ENCODE measurements around the gene IPO9. TPM values are rescaled to one million over a fixed set of nuclear protein-coding genes. Genes with fewer than 3 reads are reported as not detected.

Gene IPO9
- total RNA-seq, 1 experiment from 2014 or later = 80.6 TPM

DNA sequence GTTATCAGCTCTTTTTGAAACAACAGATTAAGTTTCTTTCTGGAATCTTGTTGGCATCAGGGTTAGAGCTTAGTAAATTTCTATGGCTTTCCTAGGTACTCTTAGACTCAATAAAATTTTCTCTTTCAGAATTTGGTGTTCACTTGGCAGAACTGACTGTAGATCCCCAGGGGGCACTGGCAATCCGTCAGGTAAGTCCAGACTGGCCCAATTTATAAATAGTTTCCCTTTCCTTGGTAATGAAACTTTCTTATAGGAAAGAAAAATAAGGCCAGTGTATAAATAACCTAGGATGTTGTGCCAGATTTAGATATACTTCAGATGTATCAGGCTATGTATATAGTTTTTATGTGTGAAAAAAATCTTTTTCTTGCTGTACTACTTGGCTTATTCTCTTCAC lies 18.2 kb downstream of the IPO9 start:
- Histone ChIP-seq H3K9me2 (ENCODE audit: insufficient read depth) (no peaks in the 10 kb centered on the region), H3K9me3 (ENCODE audit: control insufficient read depth in 1 of 2, insufficient read depth in 1 of 2, low read depth in 1 of 2, low read length in 2 of 2) (no peaks in the 10 kb centered on the region), H3K4me1 (ENCODE audit: control insufficient read depth in 1 of 2, insufficient read depth in 2 of 2, low read length in 2 of 2) (peaks cover 0 to 12% of the 10 kb centered on the region in 2 experiments; a peak in 2 of 4 replicates), H3K27me3 (ENCODE audit: insufficient read depth, low read length) (no peaks in the 10 kb centered on the region), H3K4me2 (ENCODE audit: low read length) (no peak overlapping the region), H4K20me1 (ENCODE audit: insufficient read depth) (peaks cover 14% of the 10 kb centered on the region; the same call in 1 of the 2 replicates), H2AFZ (ENCODE audit: low read depth, low read length, poor library complexity, severe bottlenecking) (no peak overlapping the region), H3K79me2 (ENCODE audit: insufficient read depth, low read length) (peaks cover 80% of the 10 kb centered on the region), H3K4me3 (replicated peaks in 1 of 2; ENCODE audit: low read depth in 1 of 2, low read length in 2 of 2) (no peak overlapping the region), H3K36me3 (ENCODE audit: control insufficient read depth in 1 of 2, insufficient read depth in 2 of 2, low read length in 2 of 2) (peaks cover 17 to 38% of the 10 kb centered on the region in 2 experiments), H3K9ac (ENCODE audit: low read length) (no peak overlapping the region), H3K27ac (ENCODE audit: low read depth, low read length) (no peak overlapping the region)
- ChIA-PET POLR2A (no interaction called here), RAD21 (ENCODE audit: low non-redundant PET in 1 of 2, low total read pairs in 2 of 2, uncharacterized antibody in 2 of 2, unreplicated experiment in 2 of 2) (no interaction called here), CTCF (no interaction called here)
- DNase-seq (ENCODE audit: low read depth, low spot score) = no peak
- no TSS peak for BruUV-seq (replicated peaks)
- ATAC-seq = no peak
- intact Hi-C loops (cut with micrococcal nuclease) = no loop called here
- TF ChIP-seq, protein P1, sequence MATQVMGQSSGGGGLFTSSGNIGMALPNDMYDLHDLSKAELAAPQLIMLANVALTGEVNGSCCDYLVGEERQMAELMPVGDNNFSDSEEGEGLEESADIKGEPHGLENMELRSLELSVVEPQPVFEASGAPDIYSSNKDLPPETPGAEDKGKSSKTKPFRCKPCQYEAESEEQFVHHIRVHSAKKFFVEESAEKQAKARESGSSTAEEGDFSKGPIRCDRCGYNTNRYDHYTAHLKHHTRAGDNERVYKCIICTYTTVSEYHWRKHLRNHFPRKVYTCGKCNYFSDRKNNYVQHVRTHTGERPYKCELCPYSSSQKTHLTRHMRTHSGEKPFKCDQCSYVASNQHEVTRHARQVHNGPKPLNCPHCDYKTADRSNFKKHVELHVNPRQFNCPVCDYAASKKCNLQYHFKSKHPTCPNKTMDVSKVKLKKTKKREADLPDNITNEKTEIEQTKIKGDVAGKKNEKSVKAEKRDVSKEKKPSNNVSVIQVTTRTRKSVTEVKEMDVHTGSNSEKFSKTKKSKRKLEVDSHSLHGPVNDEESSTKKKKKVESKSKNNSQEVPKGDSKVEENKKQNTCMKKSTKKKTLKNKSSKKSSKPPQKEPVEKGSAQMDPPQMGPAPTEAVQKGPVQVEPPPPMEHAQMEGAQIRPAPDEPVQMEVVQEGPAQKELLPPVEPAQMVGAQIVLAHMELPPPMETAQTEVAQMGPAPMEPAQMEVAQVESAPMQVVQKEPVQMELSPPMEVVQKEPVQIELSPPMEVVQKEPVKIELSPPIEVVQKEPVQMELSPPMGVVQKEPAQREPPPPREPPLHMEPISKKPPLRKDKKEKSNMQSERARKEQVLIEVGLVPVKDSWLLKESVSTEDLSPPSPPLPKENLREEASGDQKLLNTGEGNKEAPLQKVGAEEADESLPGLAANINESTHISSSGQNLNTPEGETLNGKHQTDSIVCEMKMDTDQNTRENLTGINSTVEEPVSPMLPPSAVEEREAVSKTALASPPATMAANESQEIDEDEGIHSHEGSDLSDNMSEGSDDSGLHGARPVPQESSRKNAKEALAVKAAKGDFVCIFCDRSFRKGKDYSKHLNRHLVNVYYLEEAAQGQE (IDR thresholded peaks at IDR 0.05; ENCODE audit: low read depth) = no peak

DNA sequence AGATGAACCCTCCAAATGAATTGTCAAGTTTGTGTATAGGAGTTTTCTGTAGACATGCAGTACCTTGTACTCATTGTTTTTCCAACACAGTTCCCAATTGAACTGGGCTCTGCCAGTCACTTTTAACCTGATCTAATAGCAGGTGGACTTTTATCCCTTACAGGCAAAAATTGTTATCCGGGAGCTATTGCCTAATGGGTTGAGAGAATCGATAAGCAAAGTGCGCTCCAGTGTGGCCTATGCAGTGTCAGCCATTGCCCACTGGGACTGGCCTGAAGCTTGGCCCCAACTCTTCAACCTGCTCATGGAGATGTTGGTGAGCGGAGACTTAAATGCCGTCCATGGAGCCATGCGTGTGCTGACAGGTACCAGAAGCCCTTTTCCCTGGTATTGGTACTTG lies 19.3 kb downstream of the IPO9 start:
- no peak for DNase-seq (ENCODE audit: low read depth, low spot score)
- H3K4me3 ChIP-seq (replicated peaks in 1 of 2; ENCODE audit: low read depth in 1 of 2, low read length in 2 of 2) = no peak overlapping the region
- no peak overlapping the region for H3K4me2 ChIP-seq (ENCODE audit: low read length)
- ChIA-PET RAD21 (ENCODE audit: low non-redundant PET in 1 of 2, low total read pairs in 2 of 2, uncharacterized antibody in 2 of 2, unreplicated experiment in 2 of 2) (no interaction called here), POLR2A (no interaction called here), CTCF (no interaction called here)
- no peaks in the 10 kb centered on the region for H3K27me3 ChIP-seq (ENCODE audit: insufficient read depth, low read length)
- peaks cover 14% of the 10 kb centered on the region; the same call in 1 of the 2 replicates for H4K20me1 ChIP-seq (ENCODE audit: insufficient read depth)
- peaks cover 26 to 48% of the 10 kb centered on the region in 2 experiments for H3K36me3 ChIP-seq (ENCODE audit: control insufficient read depth in 1 of 2, insufficient read depth in 2 of 2, low read length in 2 of 2)
- no peaks in the 10 kb centered on the region for H3K9me2 ChIP-seq (ENCODE audit: insufficient read depth)
- no peak overlapping the region for H2AFZ ChIP-seq (ENCODE audit: low read depth, low read length, poor library complexity, severe bottlenecking)
- H3K27ac ChIP-seq (ENCODE audit: low read depth, low read length) = no peak overlapping the region
- H3K4me1 ChIP-seq (ENCODE audit: control insufficient read depth in 1 of 2, insufficient read depth in 2 of 2, low read length in 2 of 2) = peaks cover 0 to 12% of the 10 kb centered on the region in 2 experiments; a peak in 2 of 4 replicates
- no peak overlapping the region for H3K9ac ChIP-seq (ENCODE audit: low read length)
- ATAC-seq = no peak
- intact Hi-C loops (cut with micrococcal nuclease) = no loop called here
- no TSS peak for BruUV-seq (replicated peaks)
- no peaks in the 10 kb centered on the region for H3K9me3 ChIP-seq (ENCODE audit: control insufficient read depth in 1 of 2, insufficient read depth in 1 of 2, low read depth in 1 of 2, low read length in 2 of 2)
- H3K79me2 ChIP-seq (ENCODE audit: insufficient read depth, low read length) = peaks cover 70% of the 10 kb centered on the region
- TF ChIP-seq SRF (IDR thresholded peaks at IDR 0.05; ENCODE audit: low read depth) = no peak
- TF ChIP-seq YY1 (IDR thresholded peaks at IDR 0.05; ENCODE audit: extremely low read depth, insufficient replicate concordance, low read depth, low read length) = no peak
- no peak for TF ChIP-seq ELF1 (IDR thresholded peaks at IDR 0.05; ENCODE audit: borderline replicate concordance, low read depth)
- TF ChIP-seq SP1 (IDR thresholded peaks at IDR 0.05; ENCODE audit: low read depth) = no peak
- TF ChIP-seq, protein P2, sequence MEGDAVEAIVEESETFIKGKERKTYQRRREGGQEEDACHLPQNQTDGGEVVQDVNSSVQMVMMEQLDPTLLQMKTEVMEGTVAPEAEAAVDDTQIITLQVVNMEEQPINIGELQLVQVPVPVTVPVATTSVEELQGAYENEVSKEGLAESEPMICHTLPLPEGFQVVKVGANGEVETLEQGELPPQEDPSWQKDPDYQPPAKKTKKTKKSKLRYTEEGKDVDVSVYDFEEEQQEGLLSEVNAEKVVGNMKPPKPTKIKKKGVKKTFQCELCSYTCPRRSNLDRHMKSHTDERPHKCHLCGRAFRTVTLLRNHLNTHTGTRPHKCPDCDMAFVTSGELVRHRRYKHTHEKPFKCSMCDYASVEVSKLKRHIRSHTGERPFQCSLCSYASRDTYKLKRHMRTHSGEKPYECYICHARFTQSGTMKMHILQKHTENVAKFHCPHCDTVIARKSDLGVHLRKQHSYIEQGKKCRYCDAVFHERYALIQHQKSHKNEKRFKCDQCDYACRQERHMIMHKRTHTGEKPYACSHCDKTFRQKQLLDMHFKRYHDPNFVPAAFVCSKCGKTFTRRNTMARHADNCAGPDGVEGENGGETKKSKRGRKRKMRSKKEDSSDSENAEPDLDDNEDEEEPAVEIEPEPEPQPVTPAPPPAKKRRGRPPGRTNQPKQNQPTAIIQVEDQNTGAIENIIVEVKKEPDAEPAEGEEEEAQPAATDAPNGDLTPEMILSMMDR (IDR thresholded peaks at IDR 0.05 in 2 of 3, conservative IDR thresholded peaks at IDR 0.05 in 1 of 3; ENCODE audit: borderline replicate concordance in 1 of 3, insufficient read depth in 1 of 3, low read depth in 2 of 3, low read length in 2 of 3) = no peak
- no peak for TF ChIP-seq CEBPB (IDR thresholded peaks at IDR 0.05; ENCODE audit: low read depth)
- TF ChIP-seq, protein P3, sequence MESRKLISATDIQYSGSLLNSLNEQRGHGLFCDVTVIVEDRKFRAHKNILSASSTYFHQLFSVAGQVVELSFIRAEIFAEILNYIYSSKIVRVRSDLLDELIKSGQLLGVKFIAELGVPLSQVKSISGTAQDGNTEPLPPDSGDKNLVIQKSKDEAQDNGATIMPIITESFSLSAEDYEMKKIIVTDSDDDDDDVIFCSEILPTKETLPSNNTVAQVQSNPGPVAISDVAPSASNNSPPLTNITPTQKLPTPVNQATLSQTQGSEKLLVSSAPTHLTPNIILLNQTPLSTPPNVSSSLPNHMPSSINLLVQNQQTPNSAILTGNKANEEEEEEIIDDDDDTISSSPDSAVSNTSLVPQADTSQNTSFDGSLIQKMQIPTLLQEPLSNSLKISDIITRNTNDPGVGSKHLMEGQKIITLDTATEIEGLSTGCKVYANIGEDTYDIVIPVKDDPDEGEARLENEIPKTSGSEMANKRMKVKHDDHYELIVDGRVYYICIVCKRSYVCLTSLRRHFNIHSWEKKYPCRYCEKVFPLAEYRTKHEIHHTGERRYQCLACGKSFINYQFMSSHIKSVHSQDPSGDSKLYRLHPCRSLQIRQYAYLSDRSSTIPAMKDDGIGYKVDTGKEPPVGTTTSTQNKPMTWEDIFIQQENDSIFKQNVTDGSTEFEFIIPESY (IDR thresholded peaks at IDR 0.05; ENCODE audit: extremely low read depth, insufficient replicate concordance, low read length) = no peak
- TF ChIP-seq EZH2phosphoT487 (IDR thresholded peaks at IDR 0.05; ENCODE audit: borderline replicate concordance) = no peak
- TF ChIP-seq POLR2AphosphoS5 (IDR thresholded peaks at IDR 0.05; ENCODE audit: low read depth, low read length) = no peak
- TF ChIP-seq RAD21 (IDR thresholded peaks at IDR 0.05; ENCODE audit: low read depth) = no peak
- no peak for TF ChIP-seq EZH2 (IDR thresholded peaks at IDR 0.05)
- no peak for TF ChIP-seq POLR2A (IDR thresholded peaks at IDR 0.05; ENCODE audit: borderline replicate concordance, extremely low read depth, insufficient read depth, insufficient read length)
- TF ChIP-seq EGR1 (IDR thresholded peaks at IDR 0.05; ENCODE audit: low read depth) = no peak
